Spinal cord (tissue), 10 donors: ENCODE results near the gene A4GALT. TPM values are rescaled to one million over a fixed set of nuclear protein-coding genes. Genes with fewer than 3 reads are reported as not detected.
A peak's percentile ranks its signal among the peaks of the same experiment; 100 is the strongest.

ENCODE experiments used
- DNase-seq, 6 donors: peaks; one replicate each; pipeline versions ENCODE4 v3.0.0 to v3.0.0-alpha.2; 2013 to 2015; ENCODE audit warnings: low spot score in 6 of 6, low read depth in 4 of 6
- H3K27ac ChIP-seq: one replicate; pipeline ENCODE4 v1.5.1; 2013; ENCODE audit warnings: low read depth, low read length, control low read depth
- H3K27me3 ChIP-seq: one replicate; pipeline ENCODE4 v1.6.1; 2013; ENCODE audit warnings: low read length; ENCODE audit not compliant: control insufficient read depth, insufficient read depth
- H3K36me3 ChIP-seq: one replicate; pipeline ENCODE4 v1.6.1; 2013; ENCODE audit warnings: low read length; ENCODE audit not compliant: control insufficient read depth, insufficient read depth
- H3K4me1 ChIP-seq: one replicate; pipeline ENCODE4 v1.6.1; 2013; ENCODE audit warnings: low read length; ENCODE audit not compliant: control insufficient read depth, insufficient read depth
- H3K4me3 ChIP-seq: one replicate; pipeline ENCODE4 v1.5.1; 2013; ENCODE audit warnings: low read depth, low read length, control low read depth
- H3K9me3 ChIP-seq: one replicate; pipeline ENCODE4 v1.6.1; 2013; ENCODE audit warnings: low read length; ENCODE audit not compliant: control insufficient read depth, insufficient read depth
- WGBS: methylation state at CpG from one replicate; pipeline ENCODE4 v1.1.5; 2013; ENCODE audit warnings: missing lambda C conversion rate; ENCODE audit not compliant: insufficient coverage; 5-methylcytosine and 5-hydroxymethylcytosine counted together
- polyA plus RNA-seq, 2 donors: library from polyadenylated mRNA; unstranded; fragments of 120-200 nt; gene quantifications; one replicate each; pipeline ENCODE4 v1.2.1, GENCODE V29; 2013; ENCODE audit not compliant: insufficient read length in 2 of 2
- total RNA-seq, 2 donors: library from RNA; depleted of rRNA in 1 of 2; stranded (reverse); fragments of 120-200 nt in 1 of 2; fragments of >200 nt in 1 of 2; gene quantifications; one replicate each; pipeline versions ENCODE4 v1.2.3 to v1.2.4, GENCODE V29; 2013 to 2014
- donor health status: healthy.

Gene A4GALT
- total and polyA plus RNA-seq, 4 donors = 4.5 to 14.6 (median 6.5) TPM

DNA sequence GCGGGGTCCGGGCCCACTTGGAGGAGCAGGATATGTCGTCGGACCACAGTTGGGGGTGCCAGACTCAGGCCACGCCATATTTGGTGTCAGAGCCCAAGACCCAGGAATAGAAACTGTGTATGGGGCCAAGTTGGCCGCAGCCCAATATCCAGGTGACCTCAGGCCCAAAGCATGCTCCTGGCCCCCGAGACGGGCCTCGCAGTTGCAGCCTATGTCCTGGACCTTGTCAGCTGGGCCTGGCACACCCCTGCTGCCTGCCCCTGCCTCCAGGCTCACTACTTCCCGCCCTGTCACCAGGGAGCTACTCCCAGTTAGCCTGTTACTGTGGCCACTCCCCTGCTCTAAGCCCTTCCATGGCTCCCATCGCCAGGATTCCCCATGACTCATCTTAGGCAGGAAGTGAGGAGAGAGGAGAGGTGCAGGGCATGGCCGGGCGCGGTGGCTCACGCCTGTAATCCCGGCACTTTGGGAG, 23.1 kb downstream of the A4GALT start:
- H3K27me3 ChIP-seq = no peaks in the 10 kb centered on the region
- no peak overlapping the region for H3K27ac ChIP-seq
- peaks cover 3% of the 10 kb centered on the region for H3K4me1 ChIP-seq
- DNase-seq = no peak
- H3K4me3 ChIP-seq = no peak overlapping the region
- 74% methylated on average over 11 of the region's 16 CpGs for WGBS
- H3K36me3 ChIP-seq = peaks cover 5% of the 10 kb centered on the region
- no peaks in the 10 kb centered on the region for H3K9me3 ChIP-seq

DNA sequence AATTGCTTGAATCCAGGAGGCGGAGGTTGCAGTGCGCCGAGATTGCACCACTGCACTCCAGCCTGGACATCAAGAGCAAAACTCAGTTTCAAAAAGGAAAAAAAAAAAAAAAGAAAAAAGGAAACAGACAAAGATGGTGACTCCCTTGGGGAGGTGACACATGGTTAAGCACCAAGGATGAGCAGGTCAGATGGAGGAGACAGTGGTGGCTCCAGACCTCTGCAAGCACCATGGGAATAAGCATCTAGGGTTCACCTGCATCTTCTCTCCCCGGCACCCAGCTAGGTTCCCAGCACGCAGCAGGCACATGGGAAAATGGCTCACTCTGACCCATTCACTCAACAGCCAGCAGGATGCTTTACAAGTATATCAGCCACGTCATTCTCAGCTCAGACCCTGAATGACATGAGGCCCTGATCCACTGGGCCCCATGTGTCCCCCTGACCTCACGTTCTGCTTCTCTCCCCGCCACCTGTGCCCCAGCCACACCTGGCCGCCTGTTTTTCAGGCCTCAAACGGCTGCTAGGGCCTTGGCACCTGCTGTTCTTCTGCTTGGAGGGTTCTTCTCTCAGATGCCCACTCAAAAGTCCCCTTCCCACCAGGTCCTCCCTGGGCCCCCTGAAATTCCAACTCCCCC, 24.2 kb downstream of the A4GALT start:
- Histone ChIP-seq H3K4me3 (no peak overlapping the region), H3K27ac (no peak overlapping the region), H3K9me3 (no peaks in the 10 kb centered on the region), H3K27me3 (no peaks in the 10 kb centered on the region), H3K36me3 (peaks cover 5% of the 10 kb centered on the region), H3K4me1 (peaks cover 3% of the 10 kb centered on the region)
- no peak for DNase-seq
- 82% methylated on average over 10 of the region's 10 CpGs for WGBS

DNA sequence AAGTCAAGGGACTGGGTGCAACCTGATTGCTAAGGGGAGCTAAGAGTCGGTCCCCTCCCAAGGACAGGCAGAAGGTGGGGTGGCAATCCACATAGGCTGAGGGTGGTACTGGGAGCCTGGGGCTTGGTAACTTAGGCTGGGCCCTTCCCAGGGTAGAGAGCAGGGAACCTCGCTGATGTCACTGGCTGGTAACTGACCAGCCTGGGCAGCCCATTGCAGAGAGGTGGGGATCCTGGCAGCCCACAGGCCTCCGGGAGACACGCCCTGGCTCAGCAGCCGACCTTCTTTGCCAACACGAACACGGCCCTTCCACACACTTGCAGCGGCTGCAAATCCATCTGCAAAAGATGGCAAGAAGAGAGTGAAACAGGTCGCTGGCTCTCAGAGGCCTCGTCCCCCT, 25.4 kb downstream of the A4GALT start:
- WGBS = 90% methylated on average over 5 of the region's 10 CpGs
- H3K4me3 ChIP-seq = no peak overlapping the region
- H3K27me3 ChIP-seq = no peaks in the 10 kb centered on the region
- H3K36me3 ChIP-seq = peaks cover 5% of the 10 kb centered on the region
- H3K4me1 ChIP-seq = peaks cover 3% of the 10 kb centered on the region
- no peak for DNase-seq
- H3K27ac ChIP-seq = no peak overlapping the region
- H3K9me3 ChIP-seq = no peaks in the 10 kb centered on the region

DNA sequence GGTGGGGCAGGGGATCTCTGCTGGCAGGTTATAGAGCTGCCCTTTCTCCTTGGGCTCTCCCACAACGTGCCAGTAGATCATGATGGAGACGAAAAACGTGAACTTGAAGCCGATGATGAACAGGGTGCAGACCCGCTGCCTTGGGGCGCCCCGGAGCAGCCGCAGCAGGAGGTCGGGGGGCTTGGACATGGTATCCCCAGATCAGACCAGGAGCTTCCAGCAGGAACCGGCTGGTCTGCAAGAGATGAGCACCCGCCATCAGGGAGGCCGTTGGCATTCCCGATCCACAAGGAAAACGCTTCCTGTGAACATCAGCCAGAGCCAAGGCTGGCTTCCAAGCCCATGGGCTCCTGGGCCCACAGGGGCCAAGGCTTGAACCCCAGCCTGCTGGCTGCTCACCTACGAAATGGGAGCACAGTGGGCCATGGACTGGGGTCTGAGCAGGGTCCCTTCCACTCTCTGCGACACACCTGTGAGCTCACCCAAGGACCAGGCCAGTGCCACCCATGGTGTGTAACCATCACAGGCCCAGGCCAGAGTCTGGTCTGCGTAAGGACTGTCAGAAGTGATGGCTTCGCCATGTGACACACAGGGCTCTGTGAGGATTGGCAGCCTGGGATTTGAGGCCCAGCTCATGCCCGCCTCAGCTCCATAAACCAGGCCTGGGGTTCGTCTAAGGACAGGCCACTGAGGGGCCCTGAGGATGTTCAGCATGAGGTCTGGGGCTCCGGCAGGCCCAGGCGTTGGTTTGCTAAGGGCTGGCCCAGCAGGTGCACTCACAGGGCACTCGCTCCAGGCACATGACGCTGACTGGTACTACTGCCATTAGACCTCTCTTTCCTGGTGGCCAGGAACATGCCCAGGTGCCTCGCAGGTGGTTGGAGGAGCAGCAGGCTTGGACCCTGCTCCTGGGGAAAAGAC, 26.6 kb downstream of the A4GALT start:
- peaks cover 3% of the 10 kb centered on the region for H3K4me1 ChIP-seq

DNA sequence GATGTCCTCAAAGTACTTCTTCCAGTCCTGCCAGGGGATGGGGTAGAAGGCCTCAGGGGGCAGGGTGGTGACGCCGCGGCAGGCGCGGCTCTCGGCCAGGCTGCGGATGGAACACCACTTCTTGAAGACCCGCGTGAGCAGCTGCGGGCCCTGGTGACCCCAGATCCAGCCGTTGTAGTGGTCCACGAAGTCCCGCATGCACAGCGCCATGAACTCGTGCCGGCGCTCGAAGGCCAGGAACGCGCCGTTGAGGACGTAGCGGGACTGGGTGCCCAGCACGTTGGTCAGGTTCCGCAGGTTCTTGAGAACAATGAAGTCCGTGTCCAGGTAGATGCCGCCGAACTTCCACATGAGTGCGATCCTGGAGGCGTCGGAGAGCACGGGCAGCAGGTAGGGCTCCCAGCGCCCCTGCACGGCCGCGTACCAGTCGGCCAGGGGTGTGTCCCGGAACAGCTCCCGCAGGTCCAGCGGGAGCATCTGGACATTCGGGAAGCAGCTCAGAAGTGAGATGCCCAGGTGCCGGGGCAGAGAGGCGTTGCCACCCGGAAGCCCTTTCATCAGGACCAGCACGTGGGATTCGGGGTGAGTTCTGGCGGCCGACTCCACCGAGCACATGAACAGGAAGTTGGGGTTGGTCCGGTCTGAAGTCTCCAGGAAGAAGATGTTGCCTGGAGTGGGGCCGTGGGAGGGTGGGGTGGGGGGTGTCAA, 27.5 kb downstream of the A4GALT start:
- Histone ChIP-seq H3K4me1 (peaks cover 11% of the 10 kb centered on the region), H3K27me3 (no peaks in the 10 kb centered on the region), H3K9me3 (no peaks in the 10 kb centered on the region), H3K4me3 (no peak overlapping the region), H3K27ac (no peak overlapping the region), H3K36me3 (peaks cover 5% of the 10 kb centered on the region)
- DNase-seq = no peak
- WGBS = 97% methylated on average over 51 of the region's 51 CpGs

More for the DNA sequence above, 26.6 kb downstream of the A4GALT start:
- WGBS = 95% methylated on average over 25 of the region's 25 CpGs
- H3K9me3 ChIP-seq = no peaks in the 10 kb centered on the region
- DNase-seq = no peak
- H3K36me3 ChIP-seq = peaks cover 5% of the 10 kb centered on the region
- no peak overlapping the region for H3K27ac ChIP-seq
- H3K4me3 ChIP-seq = no peak overlapping the region
- no peaks in the 10 kb centered on the region for H3K27me3 ChIP-seq

DNA sequence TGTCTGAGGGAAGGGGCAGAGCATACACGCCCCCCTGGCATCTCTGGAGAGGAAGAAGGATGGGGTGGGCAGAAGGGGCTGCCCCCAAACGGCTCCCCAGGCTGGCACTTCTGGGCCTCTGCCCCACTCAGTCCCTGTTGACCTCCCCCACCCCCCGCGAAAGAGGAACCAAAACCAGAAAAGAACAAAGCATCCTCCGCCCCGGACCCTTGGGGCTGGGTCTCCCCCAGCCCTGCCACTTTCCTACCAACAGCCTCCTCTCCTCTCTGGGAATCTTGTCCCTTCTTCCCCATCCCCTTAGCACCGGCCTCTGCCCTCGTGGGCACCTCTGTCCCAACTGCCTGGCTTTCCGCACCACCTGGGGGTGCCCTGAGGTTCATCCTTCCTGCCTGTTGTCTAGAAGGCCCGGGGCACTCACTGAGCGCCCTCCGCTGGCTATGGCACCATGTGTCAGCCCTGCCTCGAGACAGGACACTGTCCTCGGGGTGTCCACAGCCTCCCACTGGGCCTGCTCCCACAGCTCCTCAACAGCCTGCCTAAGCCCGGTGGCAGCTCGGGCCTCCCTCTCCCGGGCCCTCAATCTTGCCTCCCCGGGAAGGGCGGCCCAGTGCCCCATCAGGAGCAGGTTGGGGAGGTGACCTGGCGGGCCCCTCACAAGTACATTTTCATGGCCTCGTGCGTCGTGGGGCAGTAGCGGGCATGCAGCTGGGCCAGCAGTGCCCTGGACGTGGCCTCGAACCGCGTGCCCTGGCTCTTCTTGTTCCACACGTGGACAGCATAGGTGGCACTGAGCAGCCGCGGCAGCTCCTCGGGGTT, 28.2 kb downstream of the A4GALT start:
- Histone ChIP-seq H3K4me1 (peaks cover 16% of the 10 kb centered on the region), H3K4me3 (no peak overlapping the region), H3K36me3 (peaks cover 5% of the 10 kb centered on the region)

DNA sequence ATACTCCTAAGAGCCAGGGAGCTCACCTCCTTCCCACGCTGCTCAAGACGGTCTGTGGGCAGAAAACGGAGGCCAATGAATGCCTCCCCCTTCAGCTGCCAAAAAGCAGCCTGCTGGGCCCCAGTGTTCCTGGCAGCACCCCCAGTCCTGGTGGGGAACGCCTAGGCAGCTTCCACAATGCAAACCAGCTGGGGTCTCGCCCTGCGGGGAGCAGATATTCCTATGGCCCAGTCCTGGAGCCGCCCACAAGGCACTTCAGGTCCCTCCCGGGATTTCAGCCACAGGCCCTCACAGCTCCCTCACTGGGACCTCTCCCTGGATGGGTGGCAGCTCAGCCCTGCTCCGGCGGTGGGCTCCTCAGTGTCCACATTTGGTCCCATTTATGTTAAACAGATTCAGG, 29.2 kb downstream of the A4GALT start:
- H3K9me3 ChIP-seq = no peaks in the 10 kb centered on the region
- no peak overlapping the region for H3K27ac ChIP-seq
- H3K36me3 ChIP-seq = peaks cover 5% of the 10 kb centered on the region
- H3K4me1 ChIP-seq = peaks cover 20% of the 10 kb centered on the region
- no peak for DNase-seq
- H3K4me3 ChIP-seq = no peak overlapping the region
- no peaks in the 10 kb centered on the region for H3K27me3 ChIP-seq
- 70% methylated on average over 8 of the region's 10 CpGs for WGBS

More for the DNA sequence above, 28.2 kb downstream of the A4GALT start:
- Histone ChIP-seq H3K27me3 (no peaks in the 10 kb centered on the region), H3K27ac (no peak overlapping the region), H3K9me3 (no peaks in the 10 kb centered on the region)
- no peak for DNase-seq
- 86% methylated on average over 30 of the region's 32 CpGs for WGBS

DNA sequence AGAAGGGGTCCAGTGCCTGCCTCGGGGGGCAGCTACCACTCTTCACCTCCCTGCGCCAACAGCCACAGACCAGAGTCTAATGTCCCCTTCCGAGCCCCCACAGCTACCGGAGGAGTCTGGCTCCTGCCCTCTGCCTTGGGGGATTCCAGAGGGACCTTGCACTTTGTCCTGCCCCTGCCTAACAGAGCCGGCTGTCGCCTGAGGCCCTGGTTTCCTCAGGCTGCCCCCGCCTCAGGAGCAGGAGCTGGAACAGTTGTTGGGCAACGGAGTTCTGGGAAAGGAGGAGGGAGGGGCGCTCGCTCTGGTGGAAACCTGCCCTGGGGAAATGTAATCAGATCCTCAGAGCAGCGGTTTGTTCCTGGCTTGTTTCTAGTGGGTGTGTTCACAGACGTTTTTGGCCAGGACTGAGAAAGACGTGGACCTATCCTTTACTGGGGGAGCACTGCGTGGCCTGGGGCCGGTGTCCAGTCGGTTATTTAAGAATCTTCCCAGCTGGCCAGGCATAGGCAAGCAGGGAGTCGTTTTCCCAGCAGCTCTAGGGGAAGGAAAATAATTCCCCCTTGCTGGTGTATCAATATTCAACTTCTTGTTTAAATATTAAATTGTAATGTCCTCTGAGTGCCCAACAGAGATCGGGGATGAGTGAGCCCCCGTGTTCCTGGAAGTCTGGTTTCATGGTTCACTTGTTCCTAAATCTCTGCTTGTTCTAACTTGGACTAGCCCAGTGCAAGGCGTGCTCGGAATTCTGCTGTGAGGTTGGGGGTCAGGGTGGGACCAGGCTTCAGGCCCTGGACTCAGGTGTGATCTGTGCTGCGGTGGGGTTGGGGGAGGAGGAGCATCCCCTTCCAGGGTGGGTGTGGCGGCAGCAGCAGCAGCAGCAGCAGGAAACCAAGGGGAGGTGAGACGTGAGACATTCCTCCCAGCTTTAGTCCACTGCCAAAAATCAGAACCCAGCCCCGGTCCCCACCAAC, 32.1 kb downstream of the A4GALT start:
- Histone ChIP-seq H3K36me3 (peaks cover 5% of the 10 kb centered on the region), H3K27me3 (no peaks in the 10 kb centered on the region), H3K9me3 (no peaks in the 10 kb centered on the region), H3K27ac (peak overlapping the region; percentile 86), H3K4me1 (peaks cover 38% of the 10 kb centered on the region), H3K4me3 (no peak overlapping the region)
- WGBS = 34% methylated on average over 21 of the region's 25 CpGs
- peak in 3 of 6 donors; percentile 35 to 89 (median 76) for DNase-seq
